A172 (cell line): ENCODE results near the gene APBB1. TPM values are rescaled to one million over a fixed set of nuclear protein-coding genes. Genes with fewer than 3 reads are reported as not detected.
"Not testable (repeated sequence)": the region's sequence is repeated elsewhere in the genome, so short reads cannot be mapped to it uniquely, and the experiment has no call there.

Experiments
- DNase-seq: peaks from one replicate; pipeline ENCODE4 v3.0.0-alpha.2; 2015; ENCODE audit warnings: low spot score
- total RNA-seq: library from RNA; depleted of rRNA; stranded (reverse); fragments of >200 nt; shearing (Covaris generic); gene quantifications from 2 replicates; pipeline ENCODE4 v1.2.3, GENCODE V29; 2014

Gene APBB1
- total RNA-seq, 1 experiment from 2014 or later, result 63.3 TPM

DNA sequence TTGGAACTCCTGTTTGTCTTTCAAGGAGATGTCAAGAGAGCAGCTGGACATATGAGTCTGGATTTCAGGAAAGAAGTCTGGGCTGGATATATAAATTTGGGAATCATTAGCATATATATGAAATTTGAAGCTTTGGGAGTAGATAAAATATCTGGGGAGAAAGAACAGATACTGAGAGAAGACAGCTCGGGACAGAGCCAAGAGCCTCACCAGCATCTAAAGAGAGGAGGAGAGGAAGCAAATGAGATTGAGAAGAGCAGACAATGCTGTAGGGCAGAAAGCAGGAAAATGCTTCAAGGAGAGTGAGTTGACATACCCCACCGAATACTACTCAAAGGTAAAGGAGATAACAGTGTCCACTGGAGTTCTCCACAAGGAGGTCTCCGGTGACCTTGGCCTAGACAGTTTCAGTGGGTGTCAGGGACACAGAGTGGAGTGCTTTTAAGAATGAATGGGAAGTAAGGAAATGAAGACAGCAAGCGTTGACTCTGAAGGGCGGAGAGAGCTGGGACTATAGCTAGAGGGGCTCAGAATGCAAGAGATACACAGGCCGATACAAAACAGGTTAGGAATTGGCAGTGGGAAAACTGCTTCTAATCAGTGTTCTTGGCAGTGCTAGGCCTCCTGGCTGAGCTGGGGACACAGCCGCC lies 862 bp downstream of the APBB1 start:
- no peak for DNase-seq

DNA sequence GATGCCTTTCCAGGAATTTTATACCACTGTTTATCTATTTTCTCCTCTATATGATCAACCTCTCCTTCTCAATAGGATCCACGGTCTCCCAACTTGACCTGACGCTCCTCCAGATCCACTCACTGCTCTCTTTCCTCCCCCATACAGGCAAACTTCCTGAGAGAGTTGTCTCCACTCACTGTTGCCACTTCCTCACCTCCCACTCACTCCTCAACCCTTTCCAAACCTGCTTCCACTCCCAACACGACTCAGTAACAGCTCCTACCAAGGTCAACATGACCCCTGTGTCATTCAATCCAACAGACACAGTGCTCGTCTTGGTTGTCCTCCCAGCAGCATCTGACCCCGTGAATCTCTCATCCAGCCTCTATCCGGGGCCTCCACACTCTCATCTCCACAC lies 3.1 kb downstream of the APBB1 start:
- DNase-seq, result no peak

DNA sequence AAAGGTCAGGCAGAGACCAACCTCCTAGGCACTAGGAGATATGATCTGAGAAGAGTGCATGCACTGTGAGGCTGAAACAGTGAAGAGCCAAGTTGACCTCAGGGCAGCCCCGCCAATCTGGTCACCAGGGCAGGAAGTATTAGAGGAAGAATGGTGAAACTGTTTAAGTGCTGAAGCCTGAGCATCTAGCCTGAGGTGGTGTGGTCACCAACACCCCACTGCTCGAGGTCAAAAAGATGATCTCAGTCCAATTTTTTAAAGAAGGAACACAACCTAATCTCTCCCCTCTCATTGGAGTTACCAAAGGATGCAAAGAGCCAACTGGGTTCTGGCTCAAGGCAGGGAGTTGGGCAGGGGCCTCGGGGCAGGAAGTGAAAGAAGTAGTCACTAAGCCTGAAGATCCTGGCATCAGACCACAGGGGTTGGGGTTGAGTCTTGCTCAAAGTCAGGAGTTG lies 4.0 kb downstream of the APBB1 start:
- DNase-seq, result no peak

DNA sequence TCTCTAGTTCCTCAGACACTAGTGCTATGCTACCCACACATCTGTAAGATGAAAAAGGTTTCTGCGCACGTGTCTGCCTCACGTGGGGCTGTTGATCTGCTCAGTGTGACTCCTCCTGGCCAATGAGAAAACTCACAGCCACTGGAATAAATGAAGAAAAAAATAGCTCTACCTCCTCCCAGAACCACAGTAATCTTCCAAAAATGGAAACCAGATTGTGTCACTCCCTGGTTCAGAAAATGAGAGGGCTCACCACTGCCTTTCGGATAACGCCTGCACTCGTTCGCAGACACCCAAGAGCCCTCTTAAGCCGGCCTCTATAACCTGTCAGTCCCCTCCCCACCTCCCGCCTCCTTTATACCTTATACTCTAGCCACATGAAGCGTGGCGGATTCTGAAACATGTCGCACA lies 5.1 kb downstream of the APBB1 start:
- DNase-seq, result no peak

DNA sequence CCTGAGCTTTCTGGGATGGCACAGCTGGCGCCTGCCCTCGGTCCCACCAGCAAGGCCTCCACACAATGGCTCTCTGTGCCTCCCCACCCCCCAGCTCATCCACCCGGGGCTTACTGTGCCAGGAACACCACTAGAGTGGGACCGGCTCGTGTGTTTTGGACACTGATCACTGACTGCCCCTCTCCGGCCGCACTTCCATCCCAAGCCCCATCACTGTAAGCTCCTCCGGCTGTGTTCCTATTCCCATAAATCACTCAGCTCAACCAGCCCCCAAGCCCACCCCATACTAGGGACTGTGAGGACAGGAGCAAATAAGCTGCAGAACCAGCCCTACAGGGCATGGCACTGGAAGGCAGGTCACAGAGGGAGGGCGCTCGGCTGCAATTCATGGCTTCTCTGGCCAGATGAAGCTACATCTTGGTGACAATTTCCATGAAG lies 7.3 kb downstream of the APBB1 start:
- DNase-seq, result no peak

DNA sequence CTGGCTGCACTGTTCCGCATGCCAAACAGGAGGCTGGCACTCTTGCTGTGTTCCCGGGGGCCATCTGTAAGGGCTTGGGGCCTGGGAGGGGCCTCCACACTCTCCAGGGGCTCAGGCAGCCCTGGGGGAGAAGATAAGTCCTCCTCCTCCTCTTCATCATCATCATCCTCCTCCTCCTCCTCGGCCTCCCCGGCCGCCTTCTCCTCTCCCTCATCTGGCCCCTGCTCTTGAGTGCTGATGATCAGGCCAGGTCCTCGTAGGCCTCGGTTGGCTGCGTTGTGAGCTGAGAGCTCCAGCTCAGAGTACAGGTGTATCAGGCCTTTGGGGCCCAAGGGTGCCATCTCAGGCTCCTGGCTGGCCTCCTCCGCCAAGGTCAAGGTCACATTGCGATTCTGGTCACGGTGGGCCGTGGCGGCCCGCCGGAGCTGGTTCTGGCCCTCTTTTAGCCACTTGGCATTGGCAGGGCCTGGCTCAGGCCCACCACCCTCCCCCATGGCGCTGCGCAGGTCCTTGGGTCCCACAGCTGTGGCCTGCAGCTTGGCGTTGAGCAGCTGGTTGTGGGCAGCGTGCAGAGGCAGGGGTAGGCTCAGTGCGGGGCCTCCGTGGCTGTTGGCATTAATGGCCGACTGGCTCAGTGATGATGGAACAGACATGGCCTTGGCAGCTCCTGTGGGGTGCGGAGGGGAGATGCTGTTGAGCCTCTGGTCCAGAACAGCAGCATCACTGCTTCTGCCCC lies 8.0 kb downstream of the APBB1 start:
- DNase-seq, result no peak

DNA sequence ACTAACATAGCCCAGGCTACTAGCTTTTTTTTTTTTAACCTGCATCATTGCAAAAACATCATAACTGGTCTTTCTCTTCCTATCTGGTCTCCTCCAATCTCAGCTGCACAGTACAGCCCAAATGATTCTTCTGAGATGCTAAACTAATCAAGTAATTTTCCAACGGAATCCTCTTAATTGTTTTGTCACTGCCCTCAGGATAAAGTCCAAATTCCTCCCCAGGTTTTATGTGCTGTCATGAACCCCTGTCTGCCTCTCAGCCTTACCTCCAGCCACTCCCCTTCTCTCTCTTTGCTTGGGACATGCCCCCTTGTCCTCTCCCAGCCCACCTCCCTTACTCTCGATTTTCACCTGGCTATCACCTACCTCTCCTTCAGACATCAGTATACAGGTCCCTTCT lies 12.5 kb downstream of the APBB1 start:
- DNase-seq, result no peak

DNA sequence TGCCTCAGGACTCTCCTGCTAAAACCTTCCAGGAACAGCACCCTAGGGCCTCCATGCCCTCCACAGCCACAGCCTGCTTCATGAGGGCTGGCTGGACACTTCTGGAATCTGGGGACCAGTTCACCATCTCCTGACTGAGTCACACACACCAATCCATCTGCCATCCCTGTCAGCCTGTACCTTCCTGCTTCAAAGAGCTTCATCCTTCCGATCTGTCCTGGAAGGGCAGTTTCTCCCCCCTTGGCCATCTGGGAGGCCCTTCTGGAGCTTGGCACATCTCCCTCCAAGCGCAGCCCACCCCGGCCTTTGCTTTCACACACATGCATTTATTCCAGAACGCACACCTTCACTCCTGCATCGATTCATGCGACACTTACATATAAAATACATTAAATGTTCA lies 13.0 kb downstream of the APBB1 start:
- DNase-seq, result no peak

DNA sequence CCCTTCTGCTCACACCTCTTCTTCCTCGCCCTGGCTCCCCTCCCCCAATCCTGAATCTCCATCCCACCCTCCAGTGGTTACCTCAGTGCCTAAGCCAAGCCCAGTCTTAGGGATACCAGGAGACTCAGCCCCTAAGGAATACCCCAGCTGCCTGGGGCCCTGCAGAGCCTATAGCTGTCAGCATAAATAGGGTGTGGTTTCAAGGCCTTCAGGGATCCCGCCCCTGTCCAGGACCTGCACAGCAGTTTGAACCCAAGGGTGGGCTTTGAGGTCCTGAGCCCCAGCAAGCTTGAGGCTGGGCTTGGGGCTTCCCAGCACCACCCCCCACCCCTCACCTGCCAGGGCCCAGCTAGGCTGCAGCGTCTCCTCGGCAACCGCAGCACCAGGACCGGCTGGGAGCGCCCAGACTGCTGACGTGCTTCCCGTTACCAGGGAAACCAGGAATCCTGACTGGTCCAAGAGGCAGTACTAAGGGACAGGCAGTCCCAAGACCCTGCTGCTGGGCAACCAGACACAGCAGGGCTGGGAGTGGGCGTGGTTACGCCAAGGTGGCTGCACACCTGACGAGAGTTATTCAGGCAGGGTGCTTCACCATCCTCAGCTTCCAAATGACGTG lies 13.7 kb downstream of the APBB1 start:
- no peak for DNase-seq

DNA sequence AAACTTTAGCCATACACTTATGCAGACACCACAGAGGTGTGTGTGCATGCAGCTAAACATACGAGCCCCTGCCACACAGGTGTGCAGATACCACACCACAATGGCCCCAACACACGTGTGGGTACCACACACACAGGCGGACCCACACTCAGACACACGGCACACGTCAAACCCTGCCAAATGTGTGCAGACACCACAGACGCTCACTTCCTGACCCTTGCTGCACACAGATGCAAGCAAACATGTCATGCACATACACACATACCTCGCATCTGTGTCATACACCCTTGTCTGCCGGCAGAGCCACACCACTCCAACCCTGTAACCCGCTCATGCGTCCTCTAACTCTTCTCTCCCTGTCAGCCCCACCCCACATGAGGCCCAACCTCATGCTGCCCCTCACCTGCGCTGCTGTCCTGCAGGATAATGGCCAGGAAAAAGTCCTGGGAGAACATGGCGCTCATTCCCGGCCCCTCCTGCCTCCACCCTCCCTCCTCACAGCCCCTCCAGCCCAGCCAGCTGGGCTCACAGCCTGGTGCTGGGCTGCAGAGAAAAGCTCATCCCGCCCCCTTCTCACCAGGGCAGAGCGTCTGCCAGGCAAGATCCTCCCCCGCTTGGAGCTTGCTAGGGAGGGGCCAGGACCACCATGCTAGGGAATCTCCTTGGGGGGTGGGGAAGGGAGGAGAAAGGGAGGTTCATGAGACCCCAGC lies 14.4 kb downstream of the APBB1 start:
- no peak for DNase-seq

DNA sequence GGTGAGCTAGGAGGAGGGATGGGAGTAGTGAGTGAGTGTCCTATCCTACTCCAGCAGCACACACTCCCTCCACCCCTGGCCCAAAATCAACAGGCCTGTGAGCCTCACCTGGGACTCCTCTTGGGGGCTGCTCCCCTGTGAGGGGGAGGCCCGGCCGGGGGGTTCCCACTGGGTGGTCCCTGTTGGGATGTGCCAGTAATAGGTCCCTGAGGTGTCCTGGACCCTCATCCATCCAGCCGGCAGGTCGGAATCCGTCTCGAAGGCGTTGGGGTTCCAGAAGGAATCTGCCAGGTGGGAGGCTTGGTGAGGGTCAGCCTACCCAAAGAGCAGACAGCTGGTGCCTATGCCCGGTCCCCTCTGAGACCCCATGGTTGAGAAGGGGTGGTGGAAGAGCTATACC lies 15.4 kb downstream of the APBB1 start:
- DNase-seq, result no peak

DNA sequence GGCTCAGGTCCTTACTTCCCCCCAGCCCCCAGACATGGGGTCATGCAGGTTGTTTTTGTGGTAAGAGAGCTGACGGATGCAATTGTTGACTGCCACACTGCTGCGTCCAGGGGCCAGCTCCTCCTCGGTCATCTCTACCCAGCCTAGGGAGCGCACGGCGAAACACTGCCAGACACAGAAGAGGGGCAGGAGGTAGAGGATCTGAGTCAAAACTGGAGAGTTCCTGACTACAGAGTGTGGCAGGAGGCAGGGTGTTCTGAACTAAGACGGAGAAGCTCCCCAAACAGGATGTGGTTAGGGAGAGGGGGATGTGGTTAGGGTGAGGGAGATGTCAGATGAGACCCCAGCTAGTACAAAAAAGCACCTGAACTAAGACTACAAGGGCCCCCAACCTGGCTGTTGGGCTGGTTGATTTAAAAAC lies 16.3 kb downstream of the APBB1 start:
- DNase-seq, result peak; percentile 41

DNA sequence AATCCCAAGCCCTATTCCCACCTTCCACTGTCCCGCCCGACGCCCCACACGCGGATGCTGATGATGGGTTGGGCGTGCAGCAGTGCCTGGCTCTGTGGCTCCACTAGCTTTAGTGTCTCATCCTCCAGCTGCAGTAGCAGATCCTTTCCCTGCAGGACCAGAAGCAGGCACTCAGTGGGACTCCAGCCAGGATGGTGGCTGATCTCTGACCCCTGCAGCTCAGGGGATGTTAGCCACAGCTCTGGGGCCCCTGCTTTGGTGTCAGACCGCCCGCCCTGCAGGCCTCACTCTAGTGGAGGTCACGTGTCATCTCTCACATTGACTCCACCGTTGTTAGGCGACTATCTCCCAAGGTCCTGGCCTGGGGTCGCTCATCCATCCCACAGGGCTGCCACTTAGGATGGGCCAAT lies 16.8 kb downstream of the APBB1 start:
- DNase-seq, result no peak

DNA sequence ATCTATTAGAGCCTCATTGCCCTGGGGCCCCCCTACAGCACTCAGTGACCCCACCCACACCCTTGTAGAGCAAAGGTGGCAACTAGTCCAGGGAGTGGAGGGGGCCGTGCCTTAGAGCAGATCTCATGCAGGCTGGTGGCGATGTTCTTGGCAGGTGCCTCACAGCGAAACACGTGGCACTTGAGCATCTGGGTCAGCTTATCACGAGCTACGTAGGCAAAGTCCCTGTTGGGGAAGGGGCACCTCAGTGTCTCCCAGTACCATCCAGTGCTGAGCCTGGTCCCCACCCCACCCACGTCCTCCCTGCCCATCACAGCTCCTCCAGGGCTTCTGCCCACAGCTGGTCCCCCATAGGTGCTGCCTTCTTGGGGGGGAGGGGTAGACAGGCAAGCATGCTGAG lies 17.4 kb downstream of the APBB1 start:
- DNase-seq, result no peak

DNA sequence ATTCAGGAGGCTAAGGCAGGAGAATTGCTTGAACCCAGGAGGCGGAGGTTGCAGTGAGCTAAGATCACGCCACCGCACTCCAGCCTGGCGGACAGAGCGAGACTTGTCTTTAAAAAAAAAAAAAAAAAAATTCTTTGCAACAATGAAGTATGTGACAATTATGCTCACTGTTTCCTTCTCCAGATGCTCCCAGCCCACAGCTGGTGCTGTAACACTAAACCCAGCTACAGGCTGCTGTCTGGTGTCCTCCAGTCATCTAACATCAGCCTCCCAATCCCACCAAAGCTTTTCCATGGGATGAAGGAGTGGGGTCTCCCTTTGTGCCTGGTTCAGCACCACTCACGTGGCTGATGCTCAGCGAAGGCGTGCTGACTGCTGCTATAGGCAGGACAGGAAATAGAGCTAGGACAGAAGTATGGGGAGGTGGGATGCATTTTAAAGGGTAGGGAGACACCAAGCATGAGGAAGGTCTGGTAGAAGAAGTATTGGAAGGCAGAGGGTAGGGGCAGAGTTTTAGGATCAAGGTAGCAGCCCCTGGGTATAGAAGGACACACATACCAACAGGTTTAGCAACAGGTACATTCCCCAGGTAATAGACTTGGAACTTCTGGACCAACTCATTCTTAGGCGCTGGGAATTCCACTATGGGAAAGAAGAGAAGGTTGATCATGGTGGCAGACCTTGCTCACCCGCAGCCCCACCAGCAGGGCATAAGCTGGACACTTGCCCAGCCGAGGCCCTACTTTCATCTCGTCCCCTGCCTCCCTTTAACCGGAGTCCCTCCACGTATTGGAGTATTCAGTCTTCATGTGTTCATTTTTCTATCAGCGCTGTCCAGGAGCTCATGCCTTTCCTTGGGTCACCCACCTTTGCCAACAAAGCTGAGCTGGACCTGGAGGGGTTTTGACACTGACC lies 18.2 kb downstream of the APBB1 start:
- DNase-seq, result no peak

DNA sequence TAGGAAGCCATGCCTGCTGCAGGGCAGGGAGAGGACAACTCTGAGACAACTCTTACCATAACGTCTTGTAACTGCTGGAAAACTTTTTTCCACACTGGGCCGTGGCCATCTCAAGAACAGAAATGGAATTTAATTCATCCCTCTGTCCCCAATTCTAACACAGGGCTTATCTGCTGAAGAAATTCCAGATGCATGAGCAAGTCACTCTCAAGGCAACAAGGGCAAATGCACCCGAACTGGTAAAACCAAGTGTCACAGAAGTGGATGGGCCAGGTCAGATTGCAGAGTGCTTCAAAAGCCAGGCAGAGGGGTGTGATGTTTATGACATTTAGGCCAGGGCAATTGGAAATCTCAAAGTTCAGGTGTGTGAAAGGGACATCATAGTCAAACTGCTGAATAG lies 21.3 kb downstream of the APBB1 start:
- peak; percentile 60 for DNase-seq

DNA sequence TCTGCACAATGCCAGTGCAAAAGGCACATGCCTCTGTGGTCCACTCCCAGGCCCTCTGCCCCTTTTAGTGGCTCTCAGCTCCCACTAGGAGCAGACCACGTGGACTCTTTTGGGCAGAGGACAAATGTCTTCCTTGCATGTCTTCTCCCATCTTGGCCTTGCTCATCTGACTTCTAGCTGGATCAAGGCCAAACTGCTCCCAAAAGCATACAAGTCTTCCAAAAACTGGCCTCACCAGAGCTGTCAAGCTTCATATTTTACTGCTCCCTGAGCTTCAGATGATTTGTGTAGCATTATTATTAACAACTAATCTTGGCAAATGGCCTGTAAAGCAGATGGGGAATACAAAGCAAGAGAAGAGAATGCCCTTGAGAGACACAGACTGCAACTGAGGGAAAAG lies 21.7 kb downstream of the APBB1 start:
- no peak for DNase-seq

DNA sequence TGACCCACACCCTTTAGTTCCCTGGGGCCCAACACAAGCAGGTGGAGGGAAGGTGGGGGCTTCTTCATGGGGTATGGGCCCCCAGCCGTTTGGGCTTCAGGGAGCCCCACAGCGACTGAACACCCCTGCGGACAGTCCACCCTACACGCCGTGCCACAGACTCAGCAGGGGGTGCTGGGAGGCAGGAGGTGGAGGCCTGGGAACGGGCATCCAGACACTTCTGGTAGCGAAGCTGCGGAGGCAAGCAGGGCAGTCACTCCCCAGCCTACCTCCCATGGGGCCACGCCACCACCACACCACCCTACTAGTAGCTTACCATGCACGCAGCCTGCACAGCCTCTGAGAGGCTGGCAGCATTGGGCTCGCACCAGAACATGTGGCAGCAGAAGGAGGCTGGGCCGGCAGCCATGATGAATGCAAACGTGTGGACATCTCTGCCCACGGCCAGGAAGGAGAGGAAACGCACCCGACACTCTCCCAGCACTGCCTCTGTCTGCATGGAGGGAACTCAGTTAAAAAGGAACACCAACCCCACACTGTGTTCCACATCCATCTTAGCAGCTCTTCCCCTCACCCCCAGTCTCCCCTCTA lies 23.3 kb downstream of the APBB1 start:
- DNase-seq, result no peak

DNA sequence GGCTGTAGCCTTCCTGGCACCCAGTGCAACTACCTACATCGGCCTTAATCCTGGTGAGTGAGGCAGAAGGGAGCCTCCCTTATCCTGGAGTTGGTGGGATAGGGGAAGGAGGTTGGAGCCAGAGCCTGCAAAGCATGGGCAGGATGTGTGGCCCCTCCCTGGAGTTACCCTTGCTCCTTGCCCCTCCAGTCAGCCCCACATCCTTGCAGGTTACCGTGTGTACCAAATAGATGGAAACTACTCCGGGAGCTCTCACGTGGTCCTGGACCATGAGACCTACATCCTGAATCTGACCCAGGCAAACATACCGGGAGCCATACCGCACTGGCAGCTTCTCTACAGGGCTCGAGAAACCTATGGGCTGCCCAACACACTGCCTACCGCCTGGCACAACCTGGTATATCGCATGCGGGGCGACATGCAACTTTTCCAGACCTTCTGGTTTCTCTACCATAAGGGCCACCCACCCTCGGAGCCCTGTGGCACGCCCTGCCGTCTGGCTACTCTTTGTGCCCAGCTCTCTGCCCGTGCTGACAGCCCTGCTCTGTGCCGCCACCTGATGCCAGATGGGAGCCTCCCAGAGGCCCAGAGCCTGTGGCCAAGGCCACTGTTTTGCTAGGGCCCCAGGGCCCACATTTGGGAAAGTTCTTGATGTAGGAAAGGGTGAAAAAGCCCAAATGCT lies 24.8 kb downstream of the APBB1 start:
- no peak for DNase-seq

DNA sequence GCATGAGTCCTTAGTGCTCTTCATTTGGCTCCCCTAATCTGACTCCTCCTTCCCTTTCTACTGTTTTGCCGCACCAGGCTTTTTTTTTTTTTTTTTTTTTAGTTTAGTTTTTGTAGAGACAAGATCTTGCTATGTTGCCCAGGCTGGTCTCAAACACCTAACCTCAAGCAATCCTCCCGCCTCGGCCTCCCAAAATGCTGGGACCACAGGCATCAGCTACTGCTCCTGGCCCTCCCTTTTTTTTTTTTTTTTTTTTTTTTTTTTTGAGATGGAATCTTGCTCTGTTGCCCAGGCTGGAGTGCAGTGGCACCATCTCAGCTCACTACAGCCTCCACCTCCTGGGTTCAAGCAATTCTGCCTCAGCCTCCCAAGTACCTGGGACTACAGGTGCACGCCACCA lies 26.6 kb downstream of the APBB1 start:
- not testable (repeated sequence) for DNase-seq
